BLaER1 treated with 17β-estradiol and CSF1 and Interleukin-3, amounts not matched to agents 10 nM and 100 nM (cell line): ENCODE measurements around the gene CD40.

ENCODE experiments used
- H3K27ac ChIP-seq, 11 experiments: shearing (Covaris generic); formaldehyde crosslinking; 2 replicates each; pipeline ENCODE4 v1.8.1; 2022
- H3K27me3 ChIP-seq, 11 experiments: shearing (Covaris generic); formaldehyde crosslinking; 2 replicates each; pipeline ENCODE4 v1.8.1; 2022
- H3K36me3 ChIP-seq, 11 experiments: shearing (Covaris generic); formaldehyde crosslinking; 2 replicates each; pipeline ENCODE4 v1.8.1; 2022
- H3K4me1 ChIP-seq, 10 experiments: shearing (Covaris generic); formaldehyde crosslinking; 2 replicates each; pipeline ENCODE4 v1.8.1; 2022
- H3K4me2 ChIP-seq, 11 experiments: shearing (Covaris generic); formaldehyde crosslinking; 2 replicates each; pipeline ENCODE4 v1.8.1; 2022
- H3K4me3 ChIP-seq, 10 experiments: shearing (Covaris generic); formaldehyde crosslinking; 2 replicates each; pipeline ENCODE4 v1.8.1; 2022
- H3K9ac ChIP-seq, 11 experiments: shearing (Covaris generic); formaldehyde crosslinking; 2 replicates each; pipeline ENCODE4 v1.8.1; 2022
- H3K9me3 ChIP-seq, 11 experiments: shearing (Covaris generic); formaldehyde crosslinking; replicated peaks in 1 of 11; 2 replicates each; pipeline ENCODE4 v1.8.1; 2022
- H4K20me1 ChIP-seq, 11 experiments: shearing (Covaris generic); formaldehyde crosslinking; 2 replicates each; pipeline ENCODE4 v1.8.1; 2022
- Cebpa-rat ChIP-seq, 11 experiments: shearing (Covaris generic); IDR thresholded peaks; 2 replicates each; pipeline ENCODE4 v1.8.1; 2022

CD40 gene

DNA sequence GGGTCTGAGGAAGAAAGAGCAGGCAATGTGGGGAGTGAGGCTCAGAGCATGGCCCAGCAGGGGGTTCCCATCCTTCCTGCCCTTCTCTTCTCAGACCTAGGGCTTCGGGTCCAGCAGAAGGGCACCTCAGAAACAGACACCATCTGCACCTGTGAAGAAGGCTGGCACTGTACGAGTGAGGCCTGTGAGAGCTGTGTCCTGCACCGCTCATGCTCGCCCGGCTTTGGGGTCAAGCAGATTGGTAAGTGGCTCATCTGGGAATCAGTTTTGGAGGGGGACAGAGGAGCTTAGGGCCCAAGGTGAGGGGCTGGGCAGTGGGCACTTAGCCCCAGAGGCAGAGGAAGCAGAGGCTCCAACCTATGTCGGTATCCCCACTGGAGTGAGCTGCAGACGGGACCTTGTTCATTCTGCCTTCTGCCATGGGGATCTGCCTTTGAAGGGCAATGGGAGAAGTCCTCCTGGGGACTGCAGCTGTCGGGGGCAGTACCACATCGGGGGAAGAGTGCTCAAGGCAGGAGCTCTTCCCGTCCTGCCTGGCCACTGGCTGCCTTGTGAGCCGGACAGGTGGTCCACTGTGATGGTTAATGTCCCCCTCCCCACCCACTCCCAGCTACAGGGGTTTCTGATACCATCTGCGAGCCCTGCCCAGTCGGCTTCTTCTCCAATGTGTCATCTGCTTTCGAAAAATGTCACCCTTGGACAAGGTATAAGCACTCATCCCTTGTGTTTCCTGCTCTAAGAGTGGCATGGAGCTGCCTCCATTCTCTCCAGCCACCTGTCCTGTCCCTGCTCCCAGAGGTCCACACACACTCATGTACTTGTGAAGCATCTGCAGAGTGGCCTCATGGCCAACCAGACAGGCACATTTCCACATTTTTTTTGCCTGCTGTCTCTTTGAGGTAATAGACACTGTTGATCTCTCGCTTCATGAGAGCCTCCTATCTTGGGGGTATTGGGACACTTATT lies 4.7 kb downstream of the CD40 start:
- H3K9me3 ChIP-seq: no peaks in the 10 kb centered on the region
- H3K4me1 ChIP-seq: peaks cover 44 to 66% (median 57%) of the 10 kb centered on the region in 10 experiments
- no peak overlapping the region for H3K4me3 ChIP-seq
- H4K20me1 ChIP-seq: peaks cover 20 to 89% (median 56%) of the 10 kb centered on the region in 11 experiments; a peak in 20 of 22 replicates
- H3K9ac ChIP-seq: 0 out of 22 replicates have a peak overlapping the region, but pooled peaks of 1 of the 11 experiments have one; percentile 15
- no peak overlapping the region for H3K27ac ChIP-seq
- no peak for TF ChIP-seq Cebpa-rat (IDR thresholded peaks at IDR 0.05)
- H3K4me2 ChIP-seq: peak overlapping the region in 8 of 11 experiments; percentile 11 to 99 (median 66); a peak in 10 of 22 replicates
- no peaks in the 10 kb centered on the region for H3K27me3 ChIP-seq
- peaks cover 27 to 67% (median 61%) of the 10 kb centered on the region in 11 experiments; a peak in 20 of 22 replicates for H3K36me3 ChIP-seq

- H3K4me3 ChIP-seq: no peak overlapping the region
- TF ChIP-seq Cebpa-rat (IDR thresholded peaks at IDR 0.05): no peak
- no peaks in the 10 kb centered on the region for H3K27me3 ChIP-seq
- H4K20me1 ChIP-seq: peaks cover 20 to 96% (median 61%) of the 10 kb centered on the region in 11 experiments; a peak in 20 of 22 replicates
- no peak overlapping the region for H3K9ac ChIP-seq
- H3K36me3 ChIP-seq: peaks cover 27 to 76% (median 70%) of the 10 kb centered on the region in 11 experiments; a peak in 20 of 22 replicates
- no peaks in the 10 kb centered on the region for H3K9me3 ChIP-seq
- peaks cover 43 to 67% (median 59%) of the 10 kb centered on the region in 10 experiments for H3K4me1 ChIP-seq
- H3K4me2 ChIP-seq: peak overlapping the region in 7 of 11 experiments; percentile 11 to 97 (median 40); a peak in 9 of 22 replicates
- no peak overlapping the region for H3K27ac ChIP-seq
Measured at GRCh38 chr20:46123482-46124245, 5.5 kb downstream of the CD40 start.

- Histone ChIP-seq H3K4me2 (no peak overlapping the region), H3K4me1 (peaks cover 25 to 58% (median 41%) of the 10 kb centered on the region in 10 experiments), H3K9ac (no peak overlapping the region), H3K4me3 (no peak overlapping the region), H3K27me3 (no peaks in the 10 kb centered on the region), H3K36me3 (peaks cover 27 to 81% (median 71%) of the 10 kb centered on the region in 11 experiments; a peak in 20 of 22 replicates), H3K27ac (no peak overlapping the region), H4K20me1 (peaks cover 0 to 96% (median 43%) of the 10 kb centered on the region in 11 experiments; a peak in 17 of 22 replicates), H3K9me3 (no peaks in the 10 kb centered on the region)
- no peak for TF ChIP-seq Cebpa-rat (IDR thresholded peaks at IDR 0.05)
Measured at GRCh38 chr20:46126440-46127056, 8.4 kb downstream of the CD40 start.

DNA sequence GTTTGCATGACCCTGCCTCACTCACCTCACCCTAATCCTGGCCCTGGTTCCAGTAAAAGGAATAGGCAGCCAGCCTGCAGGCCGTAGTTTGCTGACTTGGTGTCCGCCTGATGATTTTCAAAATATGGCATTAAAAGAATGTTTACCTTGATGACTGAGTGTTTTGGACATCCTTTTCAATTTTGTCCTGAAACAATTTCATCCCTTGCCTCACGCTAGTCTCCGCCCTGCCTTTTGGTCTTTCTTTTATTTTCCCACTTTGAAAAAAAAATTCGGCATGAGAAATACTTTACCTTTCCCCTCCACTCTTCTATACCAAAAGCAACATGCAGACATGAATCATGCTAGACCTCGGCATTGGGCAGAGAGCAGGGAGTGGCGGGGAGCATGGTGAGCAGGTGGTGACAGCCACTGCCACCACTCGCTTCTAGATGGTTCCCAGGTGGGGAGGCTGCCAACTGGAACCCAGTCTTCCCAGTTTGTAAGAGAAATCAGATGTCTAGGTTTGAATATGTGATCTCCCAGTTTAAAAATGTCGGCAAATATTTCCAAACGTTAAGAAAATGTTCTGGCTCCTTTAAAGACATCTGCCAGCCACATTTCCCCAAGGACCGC lies 9.4 kb downstream of the CD40 start:
- no peaks in the 10 kb centered on the region for H3K9me3 ChIP-seq
- no peak overlapping the region for H3K9ac ChIP-seq
- no peak overlapping the region for H3K4me3 ChIP-seq
- peaks cover 18 to 51% (median 35%) of the 10 kb centered on the region in 10 experiments for H3K4me1 ChIP-seq
- H3K36me3 ChIP-seq: peaks cover 23 to 71% (median 62%) of the 10 kb centered on the region in 11 experiments; a peak in 20 of 22 replicates
- H3K27ac ChIP-seq: no peak overlapping the region
- no peak for TF ChIP-seq Cebpa-rat (IDR thresholded peaks at IDR 0.05)
- H4K20me1 ChIP-seq: peaks cover 0 to 95% (median 33%) of the 10 kb centered on the region in 11 experiments; a peak in 15 of 22 replicates
- H3K27me3 ChIP-seq: no peaks in the 10 kb centered on the region
- H3K4me2 ChIP-seq: peak overlapping the region in 8 of 11 experiments; percentile 1 to 72 (median 54); a peak in 13 of 22 replicates

GRCh38 chr20:46128310-46129151 lies 10.4 kb downstream of the CD40 start:
- H4K20me1 ChIP-seq: peaks cover 0 to 85% (median 23%) of the 10 kb centered on the region in 11 experiments; a peak in 15 of 22 replicates
- TF ChIP-seq Cebpa-rat (IDR thresholded peaks at IDR 0.05): no peak
- peaks cover 21 to 51% (median 34%) of the 10 kb centered on the region in 10 experiments for H3K4me1 ChIP-seq
- no peaks in the 10 kb centered on the region for H3K9me3 ChIP-seq
- peak overlapping the region in 5 of 11 experiments; percentile 49 to 72 (median 59); a peak in 11 of 22 replicates for H3K4me2 ChIP-seq
- H3K9ac ChIP-seq: no peak overlapping the region
- H3K4me3 ChIP-seq: no peak overlapping the region
- no peaks in the 10 kb centered on the region for H3K27me3 ChIP-seq
- no peak overlapping the region for H3K27ac ChIP-seq
- H3K36me3 ChIP-seq: peaks cover 13 to 61% (median 51%) of the 10 kb centered on the region in 11 experiments; a peak in 20 of 22 replicates

GRCh38 chr20:46129955-46130481 lies 11.9 kb downstream of the CD40 start:
- TF ChIP-seq Cebpa-rat (IDR thresholded peaks at IDR 0.05): no peak
- Histone ChIP-seq H4K20me1 (peaks cover 0 to 74% (median 18%) of the 10 kb centered on the region in 11 experiments; a peak in 15 of 22 replicates), H3K27ac (no peak overlapping the region), H3K9ac (peak overlapping the region in 3 of 11 experiments; percentile 3 to 18 (median 18); a peak in 2 of 22 replicates), H3K4me3 (no peak overlapping the region), H3K4me2 (peak overlapping the region; percentile 9 to 49 (median 34); a peak in 19 of 22 replicates), H3K36me3 (peaks cover 4 to 46% (median 39%) of the 10 kb centered on the region in 11 experiments; a peak in 18 of 22 replicates), H3K9me3 (no peaks in the 10 kb centered on the region), H3K4me1 (peaks cover 36 to 62% (median 44%) of the 10 kb centered on the region in 10 experiments), H3K27me3 (no peaks in the 10 kb centered on the region)

DNA sequence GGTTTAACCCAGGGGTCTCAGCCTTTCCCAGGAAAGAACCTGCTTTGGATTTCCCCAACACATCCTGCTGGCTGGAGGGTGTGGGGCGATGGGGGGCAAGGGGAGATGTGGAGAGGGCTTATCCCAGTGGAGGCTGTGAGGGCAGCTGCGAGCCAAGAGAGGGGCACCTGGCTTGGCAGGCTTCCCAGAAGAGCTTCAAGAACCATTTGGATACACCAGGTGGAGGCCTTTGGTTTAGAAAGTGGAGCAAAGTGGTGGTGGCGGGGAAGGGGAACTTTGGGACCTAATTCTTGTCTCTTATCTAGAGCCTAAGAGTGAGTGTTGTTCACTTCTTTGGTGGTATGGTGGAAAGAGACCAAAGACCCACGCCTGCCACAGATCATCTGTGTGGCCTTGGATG lies 12.4 kb downstream of the CD40 start:
- no peak overlapping the region for H3K9ac ChIP-seq
- H3K9me3 ChIP-seq: no peaks in the 10 kb centered on the region
- peaks cover 36 to 67% (median 46%) of the 10 kb centered on the region in 10 experiments for H3K4me1 ChIP-seq
- TF ChIP-seq Cebpa-rat (IDR thresholded peaks at IDR 0.05): no peak
- peaks cover 0 to 69% (median 18%) of the 10 kb centered on the region in 11 experiments; a peak in 15 of 22 replicates for H4K20me1 ChIP-seq
- H3K36me3 ChIP-seq: peaks cover 3 to 41% (median 34%) of the 10 kb centered on the region in 11 experiments; a peak in 18 of 22 replicates
- H3K4me2 ChIP-seq: peak overlapping the region in 8 of 11 experiments; percentile 9 to 42 (median 32); a peak in 9 of 22 replicates
- H3K27me3 ChIP-seq: no peaks in the 10 kb centered on the region
- no peak overlapping the region for H3K27ac ChIP-seq
- no peak overlapping the region for H3K4me3 ChIP-seq
